ENCODE data around the gene CENPT.
"Not testable (repeated sequence)": the region's sequence is repeated elsewhere in the genome, so short reads cannot be mapped to it uniquely, and the experiment has no call there.

The CENPT gene

GRCh38 chr16:67874372-67874771 is 26.9 kb upstream of the CENPT start:
- no peak for DNase-seq

- DNase-seq, result no peak
Measured at GRCh38 chr16:67873435-67874370, 26.2 kb upstream of the CENPT start.

GRCh38 chr16:67872631-67873434 is 25.3 kb upstream of the CENPT start, which contains the start of gene EDC4:
EDC4 (plus strand) TSS chr16:67873052; CDS start chr16:67873262, 210 bp downstream.
- DNase-seq, result peak; percentile 75

- DNase-seq, result no peak
Measured at GRCh38 chr16:67872131-67872630, 24.7 kb upstream of the CENPT start.

- no peak for DNase-seq
Measured at GRCh38 chr16:67871256-67871655, 23.8 kb upstream of the CENPT start.

- no peak for DNase-seq
Measured at GRCh38 chr16:67869653-67870052, 22.2 kb upstream of the CENPT start.

- no peak for DNase-seq
Measured at GRCh38 chr16:67868290-67868689, 20.8 kb upstream of the CENPT start.

- no peak for DNase-seq
Measured at GRCh38 chr16:67865318-67865717, 17.8 kb upstream of the CENPT start.

GRCh38 chr16:67864594-67864993 is 17.1 kb upstream of the CENPT start:
- no peak for DNase-seq

GRCh38 chr16:67864044-67864443 is 16.6 kb upstream of the CENPT start:
- DNase-seq, result not testable (repeated sequence)

- no peak for DNase-seq
Measured at GRCh38 chr16:67862623-67863583, 15.4 kb upstream of the CENPT start.

GRCh38 chr16:67861877-67862276 is 14.4 kb upstream of the CENPT start:
- DNase-seq, result no peak

GRCh38 chr16:67860589-67861398 is 13.3 kb upstream of the CENPT start:
- DNase-seq, result no peak

- no peak for DNase-seq
Measured at GRCh38 chr16:67858500-67858899, 11.0 kb upstream of the CENPT start.

- no peak for DNase-seq
Measured at GRCh38 chr16:67857547-67858233, 10.2 kb upstream of the CENPT start.

GRCh38 chr16:67856927-67857546 is 9.5 kb upstream of the CENPT start:
- DNase-seq, result no peak

- no peak for DNase-seq
Measured at GRCh38 chr16:67855789-67856188, 8.3 kb upstream of the CENPT start.

GRCh38 chr16:67853670-67854069 is 6.2 kb upstream of the CENPT start:
- no peak for DNase-seq

GRCh38 chr16:67848118-67848517 is 625 bp upstream of the CENPT start:
- DNase-seq, result no peak
